Thoracic aorta (tissue), 2 donors: Measurements from ENCODE around the gene MYO3B. TPM values are rescaled to one million over a fixed set of nuclear protein-coding genes. Genes with fewer than 3 reads are reported as not detected.

Source experiments
- ATAC-seq: fragments of 150-250 bp; one replicate; pipeline ENCODE4 v1.8.0; 2017; ENCODE audit warnings: low read depth; ENCODE audit not compliant: insufficient number of reproducible peaks, low FRiP score
- DNase-seq: peaks from one replicate; pipeline ENCODE4 v3.0.0-alpha.2; 2020; ENCODE audit warnings: low spot score
- H3K27ac ChIP-seq, 2 donors: fragments of 200-600 bp; sonication (generic); 1 replicate in 1 of 2; 2 replicates in 1 of 2; pipeline ENCODE4 v1.5.1; 2016; ENCODE audit warnings: mild to moderate bottlenecking in 2 of 2, moderate library complexity in 2 of 2
- H3K27me3 ChIP-seq: fragments of 200-600 bp; sonication (generic); replicated peaks from 2 replicates; pipeline ENCODE4 v1.6.0; 2016; ENCODE audit warnings: mild to moderate bottlenecking; ENCODE audit not compliant: insufficient read depth
- H3K36me3 ChIP-seq: fragments of 200-600 bp; sonication (generic); one replicate; pipeline ENCODE4 v1.5.1; 2016
- H3K4me1 ChIP-seq, 2 donors: fragments of 200-600 bp; sonication (generic); 1 replicate in 1 of 2; 2 replicates in 1 of 2; pipeline versions ENCODE4 v1.5.1 to v1.6.0; 2016; ENCODE audit warnings: low read depth in 2 of 2, mild to moderate bottlenecking in 1 of 2; ENCODE audit not compliant: control insufficient read depth in 1 of 2
- H3K4me3 ChIP-seq: fragments of 200-600 bp; sonication (generic); 2 replicates; pipeline ENCODE4 v1.5.1; 2016; ENCODE audit warnings: mild to moderate bottlenecking
- H3K9me3 ChIP-seq: fragments of 200-600 bp; sonication (generic); 2 replicates; pipeline ENCODE4 v1.5.1; 2016
- total RNA-seq, 2 donors: library from RNA; depleted of rRNA; stranded (reverse); fragments of >200 nt; gene quantifications; one replicate each; pipeline versions ENCODE4 v1.1.0 to v1.2.3, GENCODE V29; 2016
- TF ChIP-seq, protein P1 (sequence below): fragments of 200-600 bp; sonication (generic); IDR thresholded peaks from one replicate; pipeline ENCODE4 v1.5.1; 2019; ENCODE audit warnings: antibody characterized with exemption

The MYO3B gene
- total RNA-seq, 2 donors from 2014 or later, result not detected

DNA sequence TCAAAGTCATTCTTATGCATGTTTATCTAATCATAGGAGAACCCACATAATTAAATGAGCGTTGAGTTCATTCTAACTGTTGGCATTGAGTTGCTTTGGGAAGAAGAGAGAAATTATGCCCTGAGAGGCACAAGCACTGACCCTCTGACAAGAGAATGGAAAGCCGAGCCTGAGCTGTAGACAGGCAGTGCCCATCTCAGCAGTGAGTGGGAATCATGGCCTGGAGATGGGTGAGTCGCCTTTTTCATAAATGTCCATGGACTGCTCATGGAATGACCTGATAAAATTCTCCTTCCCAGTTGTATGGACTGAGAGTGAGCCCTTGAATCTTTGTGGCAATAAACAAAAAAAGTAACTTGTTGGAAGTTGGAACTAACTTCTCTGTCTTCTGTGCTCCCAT is 21.4 kb upstream of the MYO3B start:
- DNase-seq, result no peak

DNA sequence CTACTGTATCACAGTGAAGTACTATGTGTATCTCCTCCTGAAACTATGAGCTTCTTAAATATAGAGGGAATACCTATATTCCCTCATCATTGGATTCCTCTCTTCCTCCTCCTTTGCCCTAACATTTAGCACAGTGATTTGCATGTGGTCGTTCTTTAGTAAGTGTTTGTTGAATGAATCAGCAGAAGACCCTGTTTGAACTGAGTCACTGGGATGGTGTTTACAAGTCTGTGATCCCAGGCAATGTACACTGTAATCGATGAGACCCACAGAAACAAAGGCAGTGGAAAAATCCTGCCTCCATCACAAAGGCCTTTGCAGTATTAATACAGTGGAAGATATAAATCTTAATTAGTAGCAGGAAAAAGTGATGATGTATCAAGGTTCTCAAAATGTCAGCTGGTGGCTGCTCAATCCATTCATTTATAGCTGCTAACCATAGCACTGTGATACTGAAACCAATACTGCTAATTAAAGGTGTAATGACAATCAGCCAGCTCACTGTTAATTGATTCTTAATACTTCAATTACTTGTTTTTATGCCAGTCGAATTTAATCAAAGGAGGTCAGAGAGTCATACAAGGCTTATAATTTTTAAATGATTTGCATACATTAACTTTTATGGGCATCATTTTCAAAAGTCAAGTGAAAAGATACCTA is 20.8 kb upstream of the MYO3B start:
- Histone ChIP-seq H3K27ac (no peak overlapping the region), H3K4me3 (no peak overlapping the region), H3K4me1 (peaks cover 0 to 14% of the 10 kb centered on the region in 2 donors), H3K9me3 (no peaks in the 10 kb centered on the region), H3K27me3 (no peaks in the 10 kb centered on the region), H3K36me3 (no peaks in the 10 kb centered on the region)
- DNase-seq, result no peak
- no peak for ATAC-seq
- TF ChIP-seq, protein P1, sequence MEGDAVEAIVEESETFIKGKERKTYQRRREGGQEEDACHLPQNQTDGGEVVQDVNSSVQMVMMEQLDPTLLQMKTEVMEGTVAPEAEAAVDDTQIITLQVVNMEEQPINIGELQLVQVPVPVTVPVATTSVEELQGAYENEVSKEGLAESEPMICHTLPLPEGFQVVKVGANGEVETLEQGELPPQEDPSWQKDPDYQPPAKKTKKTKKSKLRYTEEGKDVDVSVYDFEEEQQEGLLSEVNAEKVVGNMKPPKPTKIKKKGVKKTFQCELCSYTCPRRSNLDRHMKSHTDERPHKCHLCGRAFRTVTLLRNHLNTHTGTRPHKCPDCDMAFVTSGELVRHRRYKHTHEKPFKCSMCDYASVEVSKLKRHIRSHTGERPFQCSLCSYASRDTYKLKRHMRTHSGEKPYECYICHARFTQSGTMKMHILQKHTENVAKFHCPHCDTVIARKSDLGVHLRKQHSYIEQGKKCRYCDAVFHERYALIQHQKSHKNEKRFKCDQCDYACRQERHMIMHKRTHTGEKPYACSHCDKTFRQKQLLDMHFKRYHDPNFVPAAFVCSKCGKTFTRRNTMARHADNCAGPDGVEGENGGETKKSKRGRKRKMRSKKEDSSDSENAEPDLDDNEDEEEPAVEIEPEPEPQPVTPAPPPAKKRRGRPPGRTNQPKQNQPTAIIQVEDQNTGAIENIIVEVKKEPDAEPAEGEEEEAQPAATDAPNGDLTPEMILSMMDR, result no peak

More for the DNA sequence above, 21.4 kb upstream of the MYO3B start:
- TF ChIP-seq, protein P1, result no peak
- no peaks in the 10 kb centered on the region for H3K36me3 ChIP-seq
- no peak for ATAC-seq
- no peak overlapping the region for H3K27ac ChIP-seq
- no peaks in the 10 kb centered on the region for H3K9me3 ChIP-seq
- no peak overlapping the region for H3K4me3 ChIP-seq
- peaks cover 0 to 14% of the 10 kb centered on the region in 2 donors for H3K4me1 ChIP-seq
- H3K27me3 ChIP-seq, result no peaks in the 10 kb centered on the region

DNA sequence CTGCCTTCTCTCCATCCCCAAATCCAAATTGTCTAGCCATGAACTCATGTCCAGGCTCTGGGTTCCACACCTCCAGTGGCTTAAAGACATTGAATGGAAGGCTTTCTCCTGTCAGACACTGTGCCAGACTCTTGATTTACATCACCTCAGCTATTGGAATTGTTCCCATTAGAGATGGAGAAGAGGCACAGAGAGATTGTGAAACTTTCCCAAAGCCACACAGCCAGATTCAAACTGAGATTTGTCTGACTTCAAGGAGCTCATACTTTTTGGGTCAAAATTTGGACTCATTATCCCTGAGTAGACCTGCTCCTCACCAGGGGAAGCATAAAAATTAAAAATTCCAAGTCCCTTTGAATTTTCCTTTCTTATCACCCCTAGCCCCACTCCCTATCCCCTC is 18.9 kb upstream of the MYO3B start:
- H3K9me3 ChIP-seq, result no peaks in the 10 kb centered on the region
- TF ChIP-seq, protein P1, result no peak
- ATAC-seq, result no peak
- no peaks in the 10 kb centered on the region for H3K36me3 ChIP-seq
- no peak overlapping the region for H3K27ac ChIP-seq
- H3K4me3 ChIP-seq, result no peak overlapping the region
- no peaks in the 10 kb centered on the region for H3K27me3 ChIP-seq
- no peak for DNase-seq
- H3K4me1 ChIP-seq, result peaks cover 0 to 14% of the 10 kb centered on the region in 2 donors

DNA sequence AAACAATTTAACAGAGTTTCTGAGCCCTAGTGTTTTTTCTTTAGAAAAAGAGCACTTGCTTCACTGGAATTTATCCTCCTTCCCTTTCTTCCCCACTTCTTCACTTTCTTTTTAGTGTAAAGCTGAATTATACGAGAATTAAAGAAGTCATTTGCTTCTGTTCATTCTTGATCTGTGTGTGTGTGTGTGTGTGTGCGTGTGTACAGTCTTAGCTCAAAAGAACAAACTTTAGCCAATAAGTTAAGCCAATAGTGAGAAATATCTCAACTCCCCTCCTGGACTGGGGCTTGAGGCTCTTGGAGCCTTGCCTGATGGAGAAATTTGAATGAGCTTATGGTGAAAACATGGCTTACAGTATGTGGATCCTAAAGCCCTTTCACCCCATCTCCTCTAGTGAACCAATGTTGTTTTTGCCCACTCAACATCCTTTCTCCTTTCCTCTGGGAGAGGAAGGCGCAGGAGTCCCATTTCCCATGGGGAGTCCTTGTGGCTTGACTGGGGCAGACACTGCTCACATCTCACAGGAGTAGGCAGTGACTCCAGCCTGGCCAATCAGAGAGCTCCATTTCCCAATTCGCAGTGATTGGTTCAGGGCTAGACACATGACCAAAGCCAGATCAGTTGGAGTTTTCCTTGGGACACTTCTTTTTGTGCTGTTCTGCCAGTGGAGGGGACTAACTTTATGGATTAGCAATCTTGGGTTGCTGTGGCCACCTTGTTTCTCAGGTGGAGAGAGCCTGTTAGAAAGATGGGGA is 16.3 kb upstream of the MYO3B start:
- H3K4me3 ChIP-seq, result no peak overlapping the region
- no peak for ATAC-seq
- no peaks in the 10 kb centered on the region for H3K9me3 ChIP-seq
- H3K4me1 ChIP-seq, result peaks cover 0 to 10% of the 10 kb centered on the region in 2 donors
- no peaks in the 10 kb centered on the region for H3K27me3 ChIP-seq
- no peak overlapping the region for H3K27ac ChIP-seq
- TF ChIP-seq, protein P1, result no peak
- DNase-seq, result no peak
- H3K36me3 ChIP-seq, result no peaks in the 10 kb centered on the region

DNA sequence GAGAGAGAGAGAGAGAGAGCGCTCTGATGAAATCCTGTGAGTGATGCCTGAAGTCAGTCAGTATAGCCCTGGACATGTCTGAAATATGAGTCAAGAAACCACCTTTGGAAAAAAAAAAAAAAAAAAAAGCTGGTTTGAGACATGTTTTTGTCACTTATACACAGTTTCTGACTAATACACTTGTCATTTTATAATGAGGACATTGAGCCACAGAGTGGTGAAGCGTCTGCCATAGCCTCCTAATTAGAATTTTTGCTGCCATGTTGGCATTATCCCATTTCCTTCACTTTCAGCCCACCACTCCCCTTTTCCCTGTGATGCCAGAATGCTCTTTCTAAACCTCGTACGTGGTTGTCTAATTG is 15.7 kb upstream of the MYO3B start:
- no peak for ATAC-seq
- no peaks in the 10 kb centered on the region for H3K9me3 ChIP-seq
- no peak overlapping the region for H3K4me3 ChIP-seq
- H3K4me1 ChIP-seq, result peaks cover 0 to 13% of the 10 kb centered on the region in 2 donors
- no peaks in the 10 kb centered on the region for H3K36me3 ChIP-seq
- TF ChIP-seq, protein P1, result no peak
- no peaks in the 10 kb centered on the region for H3K27me3 ChIP-seq
- no peak for DNase-seq
- no peak overlapping the region for H3K27ac ChIP-seq
